Natural killer cell (primary cell): Measurements from ENCODE around the gene ALDH1B1. TPM values are rescaled to one million over a fixed set of nuclear protein-coding genes. Genes with fewer than 3 reads are reported as not detected.

Source experiments
- ATAC-seq, 3 donors: fragments of 150-1000 bp in 2 of 3; fragments of 200-7000 bp in 1 of 3; cut with Tn5 transposase; 1 replicate in 1 of 3; 2 replicates in 2 of 3; pipeline ENCODE4 v1.10.0; 2021; ENCODE audit warnings: mild to moderate bottlenecking in 2 of 3, moderate library complexity in 2 of 3
- DNase-seq, 2 donors: peaks; one replicate each; pipeline versions ENCODE4 v3.0.0 to v3.0.0-alpha.2; 2013 to 2021; ENCODE audit warnings: mixed read lengths in 1 of 2
- H3K27ac ChIP-seq: one replicate; pipeline ENCODE4 v1.5.1; 2013; ENCODE audit warnings: mild to moderate bottlenecking, low read length
- H3K27me3 ChIP-seq: one replicate; pipeline ENCODE4 v1.6.1; 2013; ENCODE audit warnings: low read length; ENCODE audit not compliant: control insufficient read depth, insufficient read depth
- H3K36me3 ChIP-seq: one replicate; pipeline ENCODE4 v1.6.1; 2013; ENCODE audit warnings: low read length; ENCODE audit not compliant: control insufficient read depth, insufficient read depth
- H3K4me1 ChIP-seq: one replicate; pipeline ENCODE4 v1.6.1; 2013; ENCODE audit warnings: low read length; ENCODE audit not compliant: control insufficient read depth, insufficient read depth
- H3K4me3 ChIP-seq: one replicate; pipeline ENCODE4 v1.5.1; 2013; ENCODE audit warnings: low read length
- H3K9me3 ChIP-seq: one replicate; pipeline ENCODE4 v1.6.1; 2013; ENCODE audit warnings: low read length; ENCODE audit not compliant: control insufficient read depth, insufficient read depth
- H3K27ac Mint-ChIP-seq, 2 donors: one replicate each; pipeline ENCODE4 v1.8.0; 2022; ENCODE audit warnings: mild to moderate bottlenecking in 2 of 2, mixed read lengths in 2 of 2, moderate library complexity in 1 of 2
- H3K27me3 Mint-ChIP-seq, 2 donors: one replicate each; pipeline ENCODE4 v1.8.0; 2022; ENCODE audit warnings: low read depth in 2 of 2, mixed read lengths in 2 of 2
- H3K36me3 Mint-ChIP-seq: one replicate; pipeline ENCODE4 v1.8.0; 2022; ENCODE audit warnings: mixed read lengths
- H3K4me1 Mint-ChIP-seq, 2 donors: one replicate each; pipeline ENCODE4 v1.8.0; 2022; ENCODE audit warnings: mixed read lengths in 2 of 2
- H3K4me3 Mint-ChIP-seq: one replicate; pipeline ENCODE4 v1.8.0; 2022; ENCODE audit warnings: mild to moderate bottlenecking, moderate library complexity, mixed read lengths
- H3K9me3 Mint-ChIP-seq, 2 donors: one replicate each; pipeline ENCODE4 v1.8.0; 2022; ENCODE audit warnings: mixed read lengths in 2 of 2
- WGBS: methylation state at CpG from one replicate; pipeline ENCODE4 v1.1.7; 2013; ENCODE audit warnings: missing lambda C conversion rate; ENCODE audit not compliant: insufficient coverage; 5-methylcytosine and 5-hydroxymethylcytosine counted together
- intact Hi-C: fragments of 100-400 bp; cut with micrococcal nuclease; formaldehyde crosslinking; loops from one replicate; pipeline ENCODE4 v1.14.2; 2022
- total RNA-seq, 4 donors: library from RNA; stranded (reverse); fragments of 120-200 nt in 1 of 4; gene quantifications; one replicate each; pipeline versions ENCODE4 v1.2.3 to v1.2.4, GENCODE V29; 2013 to 2022
- TF ChIP-seq, protein P1 (sequence below): fragments of 200-600 bp; IDR thresholded peaks from one replicate; pipeline ENCODE4 v1.8.0; 2022; ENCODE audit warnings: antibody characterized with exemption

The ALDH1B1 gene
- total RNA-seq, 3 donors from 2014 or later (not counting 1 experiment from before 2014, with no cell fraction given) = 2.5 to 5.3 (median 3.5) TPM

DNA sequence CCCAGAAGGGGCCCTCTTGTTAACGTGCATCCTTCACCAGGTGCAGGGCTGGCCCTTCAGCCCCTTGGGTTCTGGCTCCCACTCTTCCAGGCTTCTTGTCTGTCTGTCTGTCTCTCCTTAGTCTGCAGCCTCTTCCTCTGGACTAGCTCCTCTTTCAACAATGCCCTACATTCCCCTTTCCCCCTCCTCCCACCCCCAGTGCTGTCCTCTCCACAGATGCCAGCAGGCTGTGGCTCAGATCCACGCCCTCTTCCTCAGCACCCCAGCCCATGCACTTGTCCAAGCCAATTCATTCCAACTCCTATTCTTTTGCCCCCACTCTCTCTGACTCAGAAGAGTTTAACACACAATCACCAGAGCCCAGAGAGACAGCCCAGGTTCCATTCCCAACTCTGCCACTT is 45.2 kb upstream of the ALDH1B1 start:
- no peaks in the 10 kb centered on the region for H3K9me3 Mint-ChIP-seq
- intact Hi-C loops = no loop called here
- Histone ChIP-seq H3K4me1 (no peaks in the 10 kb centered on the region), H3K36me3 (no peaks in the 10 kb centered on the region), H3K27ac (no peak overlapping the region), H3K9me3 (no peaks in the 10 kb centered on the region), H3K27me3 (no peaks in the 10 kb centered on the region), H3K4me3 (no peak overlapping the region)
- DNase-seq (no peak), ATAC-seq (no peak)
- H3K4me1 Mint-ChIP-seq = peaks cover 0 to 6% of the 10 kb centered on the region in 2 donors
- no peak overlapping the region for H3K4me3 Mint-ChIP-seq
- peaks cover 18 to 26% of the 10 kb centered on the region in 2 donors for H3K27me3 Mint-ChIP-seq
- 57% methylated on average over 2 of the region's 2 CpGs for whole genome bisulfite sequencing
- H3K27ac Mint-ChIP-seq = no peak overlapping the region
- no peaks in the 10 kb centered on the region for H3K36me3 Mint-ChIP-seq
- TF ChIP-seq, protein P1, sequence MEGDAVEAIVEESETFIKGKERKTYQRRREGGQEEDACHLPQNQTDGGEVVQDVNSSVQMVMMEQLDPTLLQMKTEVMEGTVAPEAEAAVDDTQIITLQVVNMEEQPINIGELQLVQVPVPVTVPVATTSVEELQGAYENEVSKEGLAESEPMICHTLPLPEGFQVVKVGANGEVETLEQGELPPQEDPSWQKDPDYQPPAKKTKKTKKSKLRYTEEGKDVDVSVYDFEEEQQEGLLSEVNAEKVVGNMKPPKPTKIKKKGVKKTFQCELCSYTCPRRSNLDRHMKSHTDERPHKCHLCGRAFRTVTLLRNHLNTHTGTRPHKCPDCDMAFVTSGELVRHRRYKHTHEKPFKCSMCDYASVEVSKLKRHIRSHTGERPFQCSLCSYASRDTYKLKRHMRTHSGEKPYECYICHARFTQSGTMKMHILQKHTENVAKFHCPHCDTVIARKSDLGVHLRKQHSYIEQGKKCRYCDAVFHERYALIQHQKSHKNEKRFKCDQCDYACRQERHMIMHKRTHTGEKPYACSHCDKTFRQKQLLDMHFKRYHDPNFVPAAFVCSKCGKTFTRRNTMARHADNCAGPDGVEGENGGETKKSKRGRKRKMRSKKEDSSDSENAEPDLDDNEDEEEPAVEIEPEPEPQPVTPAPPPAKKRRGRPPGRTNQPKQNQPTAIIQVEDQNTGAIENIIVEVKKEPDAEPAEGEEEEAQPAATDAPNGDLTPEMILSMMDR = no peak

DNA sequence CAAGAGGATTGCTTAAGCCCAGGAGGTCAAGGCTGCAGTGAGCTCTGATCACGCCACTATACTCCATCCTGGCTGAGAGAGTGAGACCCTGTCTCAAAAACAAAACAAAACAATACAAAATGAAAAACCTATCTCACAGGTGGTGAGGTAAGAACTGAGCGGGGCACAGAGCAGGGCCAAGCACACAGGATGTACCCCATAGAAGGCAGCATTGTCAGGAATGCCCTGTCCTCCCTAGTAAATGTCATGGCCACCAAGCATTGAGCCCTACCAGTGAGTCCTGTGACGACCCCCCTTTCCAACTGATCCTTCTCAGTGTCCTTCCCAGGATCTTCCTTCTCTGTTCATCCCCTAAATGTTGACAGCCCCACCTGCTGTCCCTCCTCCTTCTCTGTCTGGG is 44.6 kb upstream of the ALDH1B1 start:
- no peak for DNase-seq
- no peaks in the 10 kb centered on the region for H3K9me3 ChIP-seq
- WGBS = 68% methylated on average over 3 of the region's 3 CpGs

DNA sequence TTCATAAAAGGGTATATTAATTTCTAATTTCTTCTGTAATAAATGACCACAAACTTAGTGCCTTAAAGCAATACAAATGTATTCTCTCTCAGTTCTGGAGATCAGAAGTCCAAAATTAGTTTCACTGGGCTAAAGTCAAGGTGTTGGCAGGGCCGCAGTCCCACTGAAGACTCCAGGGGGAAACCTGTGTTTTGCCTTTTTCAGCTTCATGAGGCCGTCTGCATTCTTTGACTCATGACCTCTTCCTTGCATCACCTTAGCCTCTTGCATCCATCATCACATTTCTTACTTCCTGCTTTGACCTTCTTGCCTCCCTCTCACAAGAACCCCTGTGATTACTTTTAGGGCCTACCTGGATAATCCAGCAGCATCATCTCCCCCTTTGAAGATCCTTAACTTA is 42.0 kb upstream of the ALDH1B1 start:
- Mint-ChIP-seq H3K27me3 (peaks cover 15 to 25% of the 10 kb centered on the region in 2 donors), H3K4me3 (no peak overlapping the region), H3K27ac (no peak overlapping the region), H3K36me3 (no peaks in the 10 kb centered on the region), H3K9me3 (no peaks in the 10 kb centered on the region), H3K4me1 (no peaks in the 10 kb centered on the region)
- H3K36me3 ChIP-seq = no peaks in the 10 kb centered on the region
- ATAC-seq (no peak), DNase-seq (no peak)
- H3K27ac ChIP-seq = no peak overlapping the region
- no peaks in the 10 kb centered on the region for H3K9me3 ChIP-seq
- 91% methylated on average over 2 of the region's 2 CpGs for WGBS
- intact Hi-C loops = no loop called here
- TF ChIP-seq, protein P1 = no peak
- H3K4me3 ChIP-seq = no peak overlapping the region
- H3K4me1 ChIP-seq = no peaks in the 10 kb centered on the region
- H3K27me3 ChIP-seq = no peaks in the 10 kb centered on the region

More for the DNA sequence above, 44.6 kb upstream of the ALDH1B1 start:
- Mint-ChIP-seq H3K9me3 (no peaks in the 10 kb centered on the region), H3K27ac (no peak overlapping the region), H3K27me3 (peaks cover 18 to 26% of the 10 kb centered on the region in 2 donors), H3K4me3 (no peak overlapping the region), H3K4me1 (no peaks in the 10 kb centered on the region), H3K36me3 (no peaks in the 10 kb centered on the region)
- H3K27me3 ChIP-seq = no peaks in the 10 kb centered on the region
- no peak for ATAC-seq
- intact Hi-C loops = no loop called here
- H3K4me3 ChIP-seq = no peak overlapping the region
- no peak overlapping the region for H3K27ac ChIP-seq
- H3K36me3 ChIP-seq = no peaks in the 10 kb centered on the region
- TF ChIP-seq, protein P1 = no peak
- no peaks in the 10 kb centered on the region for H3K4me1 ChIP-seq
